ENCODE data around the gene BRDT.

GRCh38 chr1:91958926-91959325 lies 9.7 kb downstream of the BRDT start:
- TF ChIP-seq EZH2 (IDR thresholded peaks at IDR 0.05; ENCODE audit: borderline replicate concordance, low read depth, low read length, poor library complexity, severe bottlenecking), result no peak
- TF ChIP-seq, protein P1, sequence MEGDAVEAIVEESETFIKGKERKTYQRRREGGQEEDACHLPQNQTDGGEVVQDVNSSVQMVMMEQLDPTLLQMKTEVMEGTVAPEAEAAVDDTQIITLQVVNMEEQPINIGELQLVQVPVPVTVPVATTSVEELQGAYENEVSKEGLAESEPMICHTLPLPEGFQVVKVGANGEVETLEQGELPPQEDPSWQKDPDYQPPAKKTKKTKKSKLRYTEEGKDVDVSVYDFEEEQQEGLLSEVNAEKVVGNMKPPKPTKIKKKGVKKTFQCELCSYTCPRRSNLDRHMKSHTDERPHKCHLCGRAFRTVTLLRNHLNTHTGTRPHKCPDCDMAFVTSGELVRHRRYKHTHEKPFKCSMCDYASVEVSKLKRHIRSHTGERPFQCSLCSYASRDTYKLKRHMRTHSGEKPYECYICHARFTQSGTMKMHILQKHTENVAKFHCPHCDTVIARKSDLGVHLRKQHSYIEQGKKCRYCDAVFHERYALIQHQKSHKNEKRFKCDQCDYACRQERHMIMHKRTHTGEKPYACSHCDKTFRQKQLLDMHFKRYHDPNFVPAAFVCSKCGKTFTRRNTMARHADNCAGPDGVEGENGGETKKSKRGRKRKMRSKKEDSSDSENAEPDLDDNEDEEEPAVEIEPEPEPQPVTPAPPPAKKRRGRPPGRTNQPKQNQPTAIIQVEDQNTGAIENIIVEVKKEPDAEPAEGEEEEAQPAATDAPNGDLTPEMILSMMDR (conservative IDR thresholded peaks at IDR 0.05; ENCODE audit: low read depth, low read length), result no peak
